Measurements from ENCODE around the gene NPC2. TPM values are rescaled to one million over a fixed set of nuclear protein-coding genes. Genes with fewer than 3 reads are reported as not detected.

NPC2 gene
- total RNA-seq, 1 experiment from 2014 or later, result 291 TPM

- H3K9me3 Mint-ChIP-seq (ENCODE audit: unreplicated experiment), result no peaks in the 10 kb centered on the region
- intact Hi-C loops (cut with micrococcal nuclease; ENCODE audit: unreplicated experiment), result no loop called here
- H3K36me3 ChIP-seq (ENCODE audit: control insufficient read depth, insufficient read depth, low read length), result no peaks in the 10 kb centered on the region
- POLR2A ChIA-PET, result no interaction called here
- H3K27me3 Mint-ChIP-seq (ENCODE audit: insufficient read depth, unreplicated experiment), result peaks cover 5% of the 10 kb centered on the region
- no peak for TF ChIP-seq CTCF (IDR thresholded peaks at IDR 0.05; ENCODE audit: insufficient read depth in 1 of 2, low read depth in 1 of 2, low read length in 1 of 2, severe bottlenecking in 1 of 2, unreplicated experiment in 1 of 2)
- H3K36me3 Mint-ChIP-seq (ENCODE audit: insufficient read depth, unreplicated experiment), result no peaks in the 10 kb centered on the region
- no TSS peak for BruUV-seq (replicated peaks)
- H3K4me3 Mint-ChIP-seq (ENCODE audit: unreplicated experiment), result no peak overlapping the region
- CTCF ChIA-PET, result no interaction called here
- no peaks in the 10 kb centered on the region for H3K27me3 ChIP-seq (replicated peaks; ENCODE audit: control insufficient read depth, insufficient read depth, low read length)
- no peak for DNase-seq
- peaks cover 6% of the 10 kb centered on the region for H3K4me1 ChIP-seq
- no peak overlapping the region for H3K4me3 ChIP-seq (ENCODE audit: low read depth, low read length)
- peaks cover 23% of the 10 kb centered on the region for H3K4me1 Mint-ChIP-seq (ENCODE audit: low read depth, unreplicated experiment)
- no peaks in the 10 kb centered on the region for H3K9me3 ChIP-seq
- no peak overlapping the region for H3K27ac Mint-ChIP-seq (ENCODE audit: unreplicated experiment)
Observed at GRCh38 chr14:74444866-74445265, 48.2 kb downstream of the NPC2 start.

- no TSS peak for BruUV-seq (replicated peaks)
- intact Hi-C loops (cut with micrococcal nuclease; ENCODE audit: unreplicated experiment), result no loop called here
- H3K36me3 ChIP-seq (ENCODE audit: control insufficient read depth, insufficient read depth, low read length), result no peaks in the 10 kb centered on the region
- no peaks in the 10 kb centered on the region for H3K9me3 Mint-ChIP-seq (ENCODE audit: unreplicated experiment)
- peaks cover 6% of the 10 kb centered on the region for H3K36me3 Mint-ChIP-seq (ENCODE audit: insufficient read depth, unreplicated experiment)
- TF ChIP-seq CTCF (IDR thresholded peaks at IDR 0.05; ENCODE audit: insufficient read depth in 1 of 2, low read depth in 1 of 2, low read length in 1 of 2, severe bottlenecking in 1 of 2, unreplicated experiment in 1 of 2), result no peak
- no peaks in the 10 kb centered on the region for H3K27me3 Mint-ChIP-seq (ENCODE audit: insufficient read depth, unreplicated experiment)
- H3K4me3 ChIP-seq (ENCODE audit: low read depth, low read length), result no peak overlapping the region
- peaks cover 25% of the 10 kb centered on the region for H3K4me1 Mint-ChIP-seq (ENCODE audit: low read depth, unreplicated experiment)
- H3K27me3 ChIP-seq (replicated peaks; ENCODE audit: control insufficient read depth, insufficient read depth, low read length), result no peaks in the 10 kb centered on the region
- ChIA-PET POLR2A (no interaction called here), CTCF (no interaction called here)
- no peak for DNase-seq
- no peak overlapping the region for H3K27ac Mint-ChIP-seq (ENCODE audit: unreplicated experiment)
- H3K4me1 ChIP-seq, result peaks cover 18% of the 10 kb centered on the region
- H3K9me3 ChIP-seq, result no peaks in the 10 kb centered on the region
- no peak overlapping the region for H3K4me3 Mint-ChIP-seq (ENCODE audit: unreplicated experiment)
Observed at GRCh38 chr14:74442757-74443156, 50.3 kb downstream of the NPC2 start.

- no peak for TF ChIP-seq CTCF (IDR thresholded peaks at IDR 0.05; ENCODE audit: insufficient read depth in 1 of 2, low read depth in 1 of 2, low read length in 1 of 2, severe bottlenecking in 1 of 2, unreplicated experiment in 1 of 2)
- no peak for DNase-seq
- Histone ChIP-seq H3K36me3 (ENCODE audit: control insufficient read depth, insufficient read depth, low read length) (no peaks in the 10 kb centered on the region), H3K27me3 (replicated peaks; ENCODE audit: control insufficient read depth, insufficient read depth, low read length) (no peaks in the 10 kb centered on the region), H3K4me3 (ENCODE audit: low read depth, low read length) (no peak overlapping the region), H3K9me3 (no peaks in the 10 kb centered on the region), H3K4me1 (peaks cover 28% of the 10 kb centered on the region)
- no peaks in the 10 kb centered on the region for H3K9me3 Mint-ChIP-seq (ENCODE audit: unreplicated experiment)
- no peak overlapping the region for H3K4me3 Mint-ChIP-seq (ENCODE audit: unreplicated experiment)
- H3K27me3 Mint-ChIP-seq (ENCODE audit: insufficient read depth, unreplicated experiment), result no peaks in the 10 kb centered on the region
- peaks cover 6% of the 10 kb centered on the region for H3K36me3 Mint-ChIP-seq (ENCODE audit: insufficient read depth, unreplicated experiment)
- intact Hi-C loops (cut with micrococcal nuclease; ENCODE audit: unreplicated experiment), result no loop called here
- POLR2A ChIA-PET, result no interaction called here
- CTCF ChIA-PET, result no interaction called here
- BruUV-seq (replicated peaks), result no TSS peak
- H3K4me1 Mint-ChIP-seq (ENCODE audit: low read depth, unreplicated experiment), result peaks cover 36% of the 10 kb centered on the region
- H3K27ac Mint-ChIP-seq (ENCODE audit: unreplicated experiment), result no peak overlapping the region
Observed at GRCh38 chr14:74441113-74441512, 52.0 kb downstream of the NPC2 start.

Measured in Caco-2 (cell line).